HPDE6-E6E7 (cell line): ENCODE results near the gene RAB29.
"Not testable (repeated sequence)": the region's sequence is repeated elsewhere in the genome, so short reads cannot be mapped to it uniquely, and the experiment has no call there.

Source experiments
- DNase-seq: peaks from one replicate; pipeline ENCODE4 v3.0.0; 2011; ENCODE audit warnings: missing footprints; ENCODE audit errors: extremely low spot score

The RAB29 gene

DNA sequence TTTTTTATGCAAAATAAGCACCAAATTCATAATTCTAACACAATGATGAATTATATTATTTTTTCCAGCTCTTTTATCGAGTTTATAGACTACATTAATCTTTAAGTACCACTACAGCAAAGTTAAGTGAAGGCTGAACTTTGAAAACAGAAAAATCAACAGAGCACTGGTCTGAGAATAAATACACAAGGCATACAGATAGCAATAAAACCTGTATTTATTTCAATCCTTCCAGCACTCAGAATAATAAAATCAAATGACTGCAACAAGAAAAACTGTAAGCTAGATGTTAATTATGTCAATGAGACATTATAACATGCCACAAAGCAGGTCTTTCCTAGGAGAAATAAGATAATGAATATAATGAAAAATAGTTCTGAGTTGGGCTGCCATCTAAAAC, 49.8 kb downstream of the RAB29 start:
- no peak for DNase-seq

DNA sequence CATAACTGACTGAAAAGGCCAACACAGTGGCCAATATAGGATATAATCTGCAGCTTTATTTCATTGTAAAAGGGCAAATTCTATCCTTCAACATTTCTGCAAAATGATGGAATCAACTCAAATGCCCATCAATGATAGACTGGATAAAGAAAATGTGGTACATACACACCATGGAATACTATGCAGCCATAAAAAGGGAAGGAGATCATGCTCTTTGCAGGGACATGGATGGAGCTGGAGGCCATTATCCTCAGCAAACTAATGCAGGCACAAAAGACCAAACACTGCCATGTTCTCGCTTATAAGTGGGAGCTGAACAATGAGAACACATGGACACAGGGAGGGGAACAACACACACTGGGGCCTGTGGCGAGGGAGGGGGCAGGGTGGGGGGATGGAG, 54.5 kb downstream of the RAB29 start:
- DNase-seq: not testable (repeated sequence)

GRCh38 chr1:205719762-205720161, 55.5 kb downstream of the RAB29 start:
- DNase-seq: no peak

- DNase-seq: no peak
These were observed 56.3 kb downstream of the RAB29 start for GRCh38 chr1:205719015-205719414.
